Retinal pigment epithelial cell (primary cell): Measurements from ENCODE around the gene CDC42BPB.

Experiments used
- DNase-seq: peaks from one replicate; pipeline ENCODE4 v3.0.0-alpha.2; 2010; ENCODE audit warnings: low read depth
- H3K4me3 ChIP-seq: 2 replicates; pipeline ENCODE4 v1.5.1; 2011; ENCODE audit warnings: mild to moderate bottlenecking, low read length, control low read depth, moderate library complexity
- TF ChIP-seq, protein P1 (sequence below): conservative IDR thresholded peaks from 2 replicates; pipeline ENCODE4 v1.5.1; 2011; ENCODE audit warnings: low read depth, low read length, control low read depth, inconsistent platforms

Gene CDC42BPB

DNA sequence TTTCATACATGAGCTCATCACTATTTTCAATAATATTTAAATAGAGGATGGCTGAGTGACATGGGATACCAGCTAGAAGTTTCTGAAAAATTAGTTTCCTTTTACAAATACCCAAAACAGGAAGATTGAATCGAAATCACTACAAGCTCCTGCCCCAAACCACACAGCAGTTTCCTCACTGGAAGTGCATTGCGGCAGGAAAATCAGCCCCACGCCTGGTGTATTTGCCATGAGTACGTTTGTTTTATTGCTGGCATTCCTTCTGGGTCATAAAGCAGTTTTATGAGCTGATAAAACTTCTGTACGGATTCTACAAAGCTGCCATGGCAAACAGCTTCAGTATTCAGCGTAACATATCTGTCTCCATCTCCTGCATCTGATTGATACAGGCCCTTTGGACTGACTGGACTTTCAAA lies 23.7 kb downstream of the CDC42BPB start:
- TF ChIP-seq, protein P1, sequence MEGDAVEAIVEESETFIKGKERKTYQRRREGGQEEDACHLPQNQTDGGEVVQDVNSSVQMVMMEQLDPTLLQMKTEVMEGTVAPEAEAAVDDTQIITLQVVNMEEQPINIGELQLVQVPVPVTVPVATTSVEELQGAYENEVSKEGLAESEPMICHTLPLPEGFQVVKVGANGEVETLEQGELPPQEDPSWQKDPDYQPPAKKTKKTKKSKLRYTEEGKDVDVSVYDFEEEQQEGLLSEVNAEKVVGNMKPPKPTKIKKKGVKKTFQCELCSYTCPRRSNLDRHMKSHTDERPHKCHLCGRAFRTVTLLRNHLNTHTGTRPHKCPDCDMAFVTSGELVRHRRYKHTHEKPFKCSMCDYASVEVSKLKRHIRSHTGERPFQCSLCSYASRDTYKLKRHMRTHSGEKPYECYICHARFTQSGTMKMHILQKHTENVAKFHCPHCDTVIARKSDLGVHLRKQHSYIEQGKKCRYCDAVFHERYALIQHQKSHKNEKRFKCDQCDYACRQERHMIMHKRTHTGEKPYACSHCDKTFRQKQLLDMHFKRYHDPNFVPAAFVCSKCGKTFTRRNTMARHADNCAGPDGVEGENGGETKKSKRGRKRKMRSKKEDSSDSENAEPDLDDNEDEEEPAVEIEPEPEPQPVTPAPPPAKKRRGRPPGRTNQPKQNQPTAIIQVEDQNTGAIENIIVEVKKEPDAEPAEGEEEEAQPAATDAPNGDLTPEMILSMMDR, result no peak
- DNase-seq, result no peak

DNA sequence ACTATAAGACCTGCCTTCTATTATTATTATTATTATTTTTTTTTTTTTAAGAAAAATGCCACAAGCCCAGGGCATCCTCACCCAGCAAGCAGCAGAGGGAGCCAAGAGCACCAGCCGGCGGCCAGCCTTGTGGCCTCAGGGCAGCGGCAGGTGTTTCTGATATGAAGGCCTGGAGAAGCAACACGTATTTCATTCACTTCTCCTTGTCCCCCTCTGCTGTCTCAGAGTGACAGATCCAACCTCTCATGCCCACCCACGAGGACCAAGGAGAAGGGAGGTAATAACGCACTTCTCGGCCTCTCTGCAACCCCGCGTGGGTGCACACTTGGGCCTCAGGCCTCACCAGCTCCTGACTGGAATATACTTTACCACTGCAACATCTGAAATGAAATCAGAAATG lies 25.4 kb downstream of the CDC42BPB start:
- TF ChIP-seq, protein P1, result peak; percentile 50
- no peak overlapping the region for H3K4me3 ChIP-seq
- no peak for DNase-seq

More for the DNA sequence above, 23.7 kb downstream of the CDC42BPB start:
- H3K4me3 ChIP-seq, result no peak overlapping the region

DNA sequence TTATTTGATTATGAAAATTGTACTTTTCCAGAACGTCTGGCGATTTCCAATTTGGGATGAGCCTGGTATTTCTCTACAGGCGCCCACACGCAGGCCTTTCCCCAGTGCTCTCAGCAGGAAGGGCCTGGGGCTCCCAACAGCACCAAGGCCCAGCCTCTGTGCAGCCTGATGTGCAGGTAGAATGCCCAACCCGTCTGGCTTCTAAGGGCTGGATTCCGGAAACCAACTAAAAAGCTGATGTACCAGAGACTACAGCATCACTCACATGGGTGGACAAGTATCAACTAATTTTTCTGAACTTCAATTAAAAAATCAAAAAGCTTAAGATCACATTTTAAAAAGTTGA lies 25.8 kb downstream of the CDC42BPB start:
- no peak for DNase-seq
- TF ChIP-seq, protein P1, result no peak
- H3K4me3 ChIP-seq, result no peak overlapping the region

DNA sequence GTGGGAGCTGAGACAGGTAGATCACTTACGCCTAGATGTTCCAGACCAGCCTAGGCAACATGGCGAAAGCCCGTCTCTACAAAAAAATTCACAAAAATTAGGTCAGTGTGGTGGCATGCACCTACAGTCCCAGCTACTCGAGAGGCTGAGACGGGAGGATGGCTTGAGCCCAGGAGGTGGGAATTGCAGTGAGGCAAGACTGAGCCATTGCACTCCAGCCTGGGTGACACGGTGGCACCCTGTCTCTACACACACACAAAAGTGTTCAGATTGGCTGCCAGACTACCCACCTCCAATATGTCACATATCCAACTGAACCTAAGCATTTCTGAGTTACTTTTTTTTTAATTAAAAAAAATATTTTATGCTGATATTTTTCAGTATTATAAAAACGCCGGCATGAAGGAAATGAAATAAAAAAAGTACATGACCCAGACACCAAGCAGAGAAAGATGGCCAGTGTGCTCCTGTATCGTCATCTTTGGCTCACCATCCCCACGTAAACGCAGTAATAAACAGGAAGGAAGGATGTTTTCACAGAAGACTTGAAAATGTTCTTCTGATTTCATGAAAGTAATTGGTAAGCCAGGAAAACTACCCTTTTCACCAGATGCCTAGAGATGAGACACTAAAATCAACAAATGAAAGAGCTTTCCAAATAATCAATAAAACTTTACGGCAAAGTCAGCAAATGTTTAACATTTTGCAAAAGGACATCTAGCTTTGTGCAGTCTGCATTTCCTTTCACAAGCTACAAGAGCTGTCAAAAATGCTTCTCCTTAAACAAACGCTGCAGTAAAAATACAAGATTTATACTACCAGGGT lies 26.4 kb downstream of the CDC42BPB start:
- DNase-seq, result no peak
- TF ChIP-seq, protein P1, result no peak
- no peak overlapping the region for H3K4me3 ChIP-seq

DNA sequence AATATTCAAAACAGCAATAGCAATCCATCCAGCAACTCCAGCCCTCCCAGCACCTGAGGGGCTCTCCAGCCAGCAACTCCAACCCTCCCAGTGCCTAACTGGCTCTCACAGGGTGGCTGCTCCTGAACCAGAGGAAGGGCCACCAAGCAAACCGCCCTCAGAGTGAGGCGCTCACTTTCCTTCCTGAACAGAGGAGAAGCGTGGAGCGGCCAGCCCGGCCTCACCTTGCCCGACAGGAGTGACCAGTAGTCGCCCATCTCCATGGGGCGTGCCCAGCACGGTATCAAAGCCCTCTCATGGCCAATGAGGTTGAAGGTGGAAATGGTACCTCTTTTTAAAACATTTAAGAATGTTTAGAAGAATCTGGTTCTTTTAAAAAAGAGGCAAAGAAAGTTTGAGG lies 27.4 kb downstream of the CDC42BPB start:
- no peak overlapping the region for H3K4me3 ChIP-seq
- no peak for DNase-seq
- TF ChIP-seq, protein P1, result no peak

DNA sequence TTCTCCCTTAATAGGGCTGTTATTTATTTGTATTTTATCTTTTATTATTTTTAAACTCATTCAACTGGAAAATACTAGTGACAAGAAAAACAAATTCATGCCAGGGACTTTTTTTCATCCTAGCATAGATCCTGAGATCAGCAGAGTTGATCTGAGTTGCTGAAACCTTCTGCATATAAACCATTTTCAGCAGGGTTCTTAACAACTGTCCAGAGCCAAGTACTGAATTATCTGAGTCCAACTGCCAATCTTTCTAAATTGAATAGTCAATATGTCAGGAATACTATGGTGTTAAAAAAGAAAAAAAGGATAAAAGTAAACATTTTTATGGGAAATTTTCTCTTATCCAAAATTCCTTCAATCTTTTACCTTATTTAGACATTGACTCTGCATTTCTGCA lies 28.6 kb downstream of the CDC42BPB start:
- no peak for DNase-seq
- TF ChIP-seq, protein P1, result no peak
- no peak overlapping the region for H3K4me3 ChIP-seq

DNA sequence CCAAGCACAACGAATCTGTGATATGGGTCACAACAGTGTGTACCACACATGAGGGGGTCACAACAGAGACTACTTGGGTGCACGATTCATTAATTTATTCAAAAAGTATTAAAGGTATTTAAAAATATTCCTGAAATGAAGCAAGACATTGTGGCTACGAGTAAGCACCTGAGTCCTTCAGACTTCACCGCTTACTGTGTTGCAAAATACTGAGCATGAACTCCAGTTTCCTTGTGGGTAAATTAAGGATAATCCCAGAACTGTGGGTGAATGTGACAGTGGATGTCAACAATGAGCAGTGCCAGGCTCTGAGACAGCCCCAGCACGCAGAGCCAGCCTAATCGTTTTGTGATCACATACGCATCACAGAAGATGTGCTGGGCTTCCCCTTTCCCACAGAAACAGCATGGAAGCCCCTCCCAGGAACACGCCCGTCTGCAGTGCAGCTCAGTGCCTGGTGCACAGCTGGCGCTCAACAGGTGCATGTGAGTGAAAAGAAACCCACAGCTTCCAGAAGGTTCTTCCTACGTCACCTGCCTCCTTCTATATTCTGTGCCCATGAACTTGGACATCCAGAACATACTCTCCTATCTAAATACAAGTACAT lies 29.1 kb downstream of the CDC42BPB start:
- no peak for DNase-seq
- TF ChIP-seq, protein P1, result no peak
- no peak overlapping the region for H3K4me3 ChIP-seq
